Tibial nerve (tissue), 4 donors: Measurements from ENCODE around the gene SNCAIP. TPM values are rescaled to one million over a fixed set of nuclear protein-coding genes. Genes with fewer than 3 reads are reported as not detected.

ENCODE experiments used
- DNase-seq, 2 donors: peaks; one replicate each; pipeline ENCODE4 v3.0.0-alpha.2; 2019; ENCODE audit warnings: low spot score in 2 of 2
- H3K27ac ChIP-seq, 4 donors: fragments of 200-600 bp; sonication (generic) in 3 of 4; one replicate each; pipeline ENCODE4 v1.5.1; 2017 to 2019; ENCODE audit warnings: mild to moderate bottlenecking in 1 of 4
- H3K27me3 ChIP-seq, 2 donors: fragments of 200-600 bp; sonication (generic) in 1 of 2; one replicate each; pipeline versions ENCODE4 v1.5.1 to v1.6.0; 2017 to 2019
- H3K36me3 ChIP-seq, 3 donors: fragments of 200-600 bp; sonication (generic); one replicate each; pipeline ENCODE4 v1.5.1; 2018 to 2019
- H3K4me1 ChIP-seq, 4 donors: fragments of 200-600 bp; sonication (generic) in 3 of 4; one replicate each; pipeline ENCODE4 v1.5.1; 2017 to 2019
- H3K4me3 ChIP-seq, 4 donors: fragments of 200-600 bp; sonication (generic) in 3 of 4; one replicate each; pipeline ENCODE4 v1.5.1; 2017 to 2019; ENCODE audit warnings: mild to moderate bottlenecking in 1 of 4, moderate library complexity in 1 of 4
- H3K9me3 ChIP-seq, 4 donors: fragments of 200-600 bp; sonication (generic) in 3 of 4; one replicate each; pipeline ENCODE4 v1.5.1; 2017 to 2019
- CTCF ChIP-seq, 5 experiments: fragments of 200-600 bp in 3 of 5; fragments of 450-650 bp in 2 of 5; sonication (generic) in 3 of 5; IDR thresholded peaks; one replicate each; pipeline ENCODE4 v1.5.1; 2016 to 2019; ENCODE audit warnings: antibody characterized with exemption in 5 of 5, mild to moderate bottlenecking in 3 of 5, moderate library complexity in 2 of 5
- EP300 ChIP-seq, 2 donors: sonication (generic); formaldehyde crosslinking; IDR thresholded peaks; one replicate each; pipeline ENCODE4 v1.6.1; 2017; ENCODE audit warnings: antibody characterized with exemption in 2 of 2, mild to moderate bottlenecking in 1 of 2
- POLR2A ChIP-seq, 2 donors: fragments of 450-650 bp; IDR thresholded peaks; one replicate each; pipeline ENCODE4 v1.6.1; 2017; ENCODE audit warnings: antibody characterized with exemption in 2 of 2, mild to moderate bottlenecking in 2 of 2, moderate library complexity in 2 of 2
- WGBS, 2 donors: methylation state at CpG; one replicate each; pipeline ENCODE4 v1.1.5; 2018; 5-methylcytosine and 5-hydroxymethylcytosine counted together
- total RNA-seq, 4 donors: library from RNA; depleted of rRNA; stranded (reverse); fragments of >200 nt; gene quantifications; one replicate each; pipeline ENCODE4 v1.1.0, GENCODE V29; 2016

The SNCAIP gene
- total RNA-seq, 4 donors from 2014 or later, result 4.6 to 18.6 (median 6.4) TPM

DNA sequence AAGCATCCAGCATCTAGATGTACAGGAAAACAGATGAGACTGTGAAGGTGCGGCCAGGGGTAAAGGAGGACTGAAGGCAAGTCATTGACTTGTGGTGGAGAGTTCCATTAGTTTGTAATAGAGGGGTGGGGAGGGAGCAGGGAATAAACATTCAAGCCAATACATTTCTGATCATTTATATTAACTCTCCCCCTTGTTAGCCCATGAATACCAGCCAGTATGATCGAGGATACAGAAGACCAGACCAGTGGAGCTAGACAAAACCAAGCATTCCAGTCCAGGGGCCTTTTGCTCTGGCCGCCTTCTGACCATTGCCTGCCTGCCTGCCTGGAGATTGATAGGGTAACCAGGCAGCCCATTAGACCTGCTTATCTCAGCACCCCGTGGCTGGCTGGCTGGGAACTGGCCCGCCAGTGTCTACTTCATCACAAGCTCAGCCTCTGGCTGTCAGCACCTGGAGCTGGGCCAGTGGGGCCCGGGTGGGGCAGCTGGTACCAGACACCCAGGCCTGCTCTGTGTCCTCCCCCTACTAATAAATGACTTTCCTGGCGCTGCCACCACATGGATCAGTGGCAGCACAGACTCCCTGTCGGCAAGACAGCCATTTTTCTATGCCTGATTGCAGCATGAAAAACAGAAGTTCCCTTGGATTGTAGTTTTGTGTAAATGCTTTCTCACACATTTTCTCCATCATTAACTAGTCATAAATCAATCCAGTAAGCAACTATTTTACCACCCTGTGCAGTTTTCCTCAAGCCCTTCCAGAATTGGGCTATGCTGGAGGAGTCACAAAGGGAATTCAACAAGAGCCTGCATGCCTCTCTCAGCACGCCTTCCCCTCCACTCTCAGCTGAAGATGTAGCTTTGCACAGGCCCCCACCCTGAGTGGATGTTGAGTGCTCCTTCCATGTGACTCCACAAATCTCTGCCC, 181.3 kb downstream of the SNCAIP start:
- no peak overlapping the region for H3K27ac ChIP-seq
- TF ChIP-seq POLR2A (IDR thresholded peaks at IDR 0.05) (no peak), EP300 (IDR thresholded peaks at IDR 0.05) (no peak), CTCF (IDR thresholded peaks at IDR 0.05) (no peak)
- 72 to 80% methylated on average over 8 to 9 of the region's 9 CpGs for WGBS, 2 donors
- H3K36me3 ChIP-seq, result no peaks in the 10 kb centered on the region
- no peaks in the 10 kb centered on the region for H3K27me3 ChIP-seq
- no peaks in the 10 kb centered on the region for H3K4me1 ChIP-seq
- no peaks in the 10 kb centered on the region for H3K9me3 ChIP-seq
- DNase-seq, result no peak
- no peak overlapping the region for H3K4me3 ChIP-seq

- Histone ChIP-seq H3K4me1 (peaks cover 0 to under 1% (median 0%) of the 10 kb centered on the region in 4 donors), H3K4me3 (no peak overlapping the region), H3K36me3 (no peaks in the 10 kb centered on the region), H3K27ac (no peak overlapping the region), H3K27me3 (no peaks in the 10 kb centered on the region), H3K9me3 (no peaks in the 10 kb centered on the region)
- TF ChIP-seq CTCF (IDR thresholded peaks at IDR 0.05) (no peak), POLR2A (IDR thresholded peaks at IDR 0.05) (no peak), EP300 (IDR thresholded peaks at IDR 0.05) (no peak)
- no peak for DNase-seq
- WGBS, 2 donors, result 72 to 80% methylated on average over 4 of the region's 4 CpGs
Measured at GRCh38 chr5:122494109-122494508, 182.1 kb downstream of the SNCAIP start.

GRCh38 chr5:122498163-122498562, 186.1 kb downstream of the SNCAIP start:
- WGBS, 2 donors, result 44 to 57% methylated on average over 2 of the region's 2 CpGs
- no peak for TF ChIP-seq EP300 (IDR thresholded peaks at IDR 0.05)
- TF ChIP-seq CTCF (IDR thresholded peaks at IDR 0.05), result no peak
- TF ChIP-seq POLR2A (IDR thresholded peaks at IDR 0.05), result no peak
- peaks cover 0 to 23% (median 0%) of the 10 kb centered on the region in 4 donors for H3K4me1 ChIP-seq
- H3K9me3 ChIP-seq, result no peaks in the 10 kb centered on the region
- H3K27ac ChIP-seq, result no peak overlapping the region
- no peak for DNase-seq
- no peaks in the 10 kb centered on the region for H3K27me3 ChIP-seq
- H3K4me3 ChIP-seq, result no peak overlapping the region
- no peaks in the 10 kb centered on the region for H3K36me3 ChIP-seq

- no peaks in the 10 kb centered on the region for H3K36me3 ChIP-seq
- peak overlapping the region in 1 of 4 donors; percentile 58 for H3K27ac ChIP-seq
- no peaks in the 10 kb centered on the region for H3K27me3 ChIP-seq
- H3K4me1 ChIP-seq, result peaks cover 0 to 23% (median 0%) of the 10 kb centered on the region in 4 donors
- TF ChIP-seq POLR2A (IDR thresholded peaks at IDR 0.05), result no peak
- peak in 1 of 2 donors; percentile 32 for TF ChIP-seq EP300 (IDR thresholded peaks at IDR 0.05)
- TF ChIP-seq CTCF (IDR thresholded peaks at IDR 0.05), result no peak
- no peak overlapping the region for H3K4me3 ChIP-seq
- DNase-seq, result peak in 1 of 2 donors; percentile 20
- no peaks in the 10 kb centered on the region for H3K9me3 ChIP-seq
Measured at GRCh38 chr5:122499585-122499984, 187.5 kb downstream of the SNCAIP start.
